Omental fat pad (tissue), 4 donors: ENCODE results near the gene PABPN1L. TPM values are rescaled to one million over a fixed set of nuclear protein-coding genes. Genes with fewer than 3 reads are reported as not detected.

Experiments used
- ATAC-seq: fragments of 150-250 bp; one replicate; pipeline ENCODE4 v1.9.1; 2016; ENCODE audit warnings: mild to moderate bottlenecking, moderate library complexity; ENCODE audit not compliant: low FRiP score
- DNase-seq: peaks from one replicate; pipeline ENCODE4 v3.0.0-alpha.2; 2019; ENCODE audit warnings: low spot score
- total RNA-seq, 4 donors: library from RNA; depleted of rRNA; stranded (reverse); fragments of >200 nt; gene quantifications; one replicate each; pipeline ENCODE4 v1.1.0, GENCODE V29; 2016
- TF ChIP-seq, protein P1 (sequence below), 3 donors: fragments of 450-650 bp; IDR thresholded peaks; one replicate each; pipeline ENCODE4 v1.5.1; 2016 to 2017; ENCODE audit warnings: antibody characterized with exemption in 3 of 3, mild to moderate bottlenecking in 3 of 3, moderate library complexity in 2 of 3

PABPN1L gene
- total RNA-seq, 4 donors from 2014 or later = not detected

DNA sequence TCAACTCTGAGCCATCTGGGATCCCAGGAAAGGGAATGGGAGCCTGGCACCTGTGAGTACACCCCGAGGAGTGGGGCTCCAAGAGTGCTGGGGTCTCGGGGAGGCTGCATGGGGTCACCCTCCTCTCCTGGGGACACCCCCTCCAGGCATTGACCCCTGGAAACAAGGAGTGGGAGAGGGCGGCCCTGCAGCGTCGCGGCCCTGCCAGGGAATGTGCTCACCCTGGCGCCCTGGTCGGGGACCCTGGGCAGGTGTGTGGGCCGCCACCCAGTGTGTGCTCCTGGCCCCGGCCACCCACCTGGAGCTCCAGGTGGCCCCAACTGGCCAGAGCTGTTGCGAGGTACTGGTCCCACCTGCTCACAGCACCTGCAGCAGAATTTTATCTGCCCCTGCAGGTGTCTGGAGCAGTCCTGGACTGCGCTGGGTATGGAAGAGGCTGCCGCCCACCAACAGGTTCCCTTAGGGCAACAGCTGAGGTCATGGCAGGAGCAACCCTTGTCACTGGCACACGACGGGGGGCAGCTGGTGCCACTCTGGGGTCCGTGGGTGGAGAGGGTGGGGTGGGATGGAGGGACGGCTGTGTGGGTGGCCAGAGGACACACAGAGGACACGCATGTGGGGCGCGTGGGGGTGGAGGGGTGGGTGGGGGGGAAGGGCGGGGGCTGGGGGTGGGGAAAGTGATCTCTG, 5.4 kb upstream of the PABPN1L start:
- TF ChIP-seq, protein P1, sequence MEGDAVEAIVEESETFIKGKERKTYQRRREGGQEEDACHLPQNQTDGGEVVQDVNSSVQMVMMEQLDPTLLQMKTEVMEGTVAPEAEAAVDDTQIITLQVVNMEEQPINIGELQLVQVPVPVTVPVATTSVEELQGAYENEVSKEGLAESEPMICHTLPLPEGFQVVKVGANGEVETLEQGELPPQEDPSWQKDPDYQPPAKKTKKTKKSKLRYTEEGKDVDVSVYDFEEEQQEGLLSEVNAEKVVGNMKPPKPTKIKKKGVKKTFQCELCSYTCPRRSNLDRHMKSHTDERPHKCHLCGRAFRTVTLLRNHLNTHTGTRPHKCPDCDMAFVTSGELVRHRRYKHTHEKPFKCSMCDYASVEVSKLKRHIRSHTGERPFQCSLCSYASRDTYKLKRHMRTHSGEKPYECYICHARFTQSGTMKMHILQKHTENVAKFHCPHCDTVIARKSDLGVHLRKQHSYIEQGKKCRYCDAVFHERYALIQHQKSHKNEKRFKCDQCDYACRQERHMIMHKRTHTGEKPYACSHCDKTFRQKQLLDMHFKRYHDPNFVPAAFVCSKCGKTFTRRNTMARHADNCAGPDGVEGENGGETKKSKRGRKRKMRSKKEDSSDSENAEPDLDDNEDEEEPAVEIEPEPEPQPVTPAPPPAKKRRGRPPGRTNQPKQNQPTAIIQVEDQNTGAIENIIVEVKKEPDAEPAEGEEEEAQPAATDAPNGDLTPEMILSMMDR (IDR thresholded peaks at IDR 0.05) = no peak
- DNase-seq (no peak), ATAC-seq (no peak)

DNA sequence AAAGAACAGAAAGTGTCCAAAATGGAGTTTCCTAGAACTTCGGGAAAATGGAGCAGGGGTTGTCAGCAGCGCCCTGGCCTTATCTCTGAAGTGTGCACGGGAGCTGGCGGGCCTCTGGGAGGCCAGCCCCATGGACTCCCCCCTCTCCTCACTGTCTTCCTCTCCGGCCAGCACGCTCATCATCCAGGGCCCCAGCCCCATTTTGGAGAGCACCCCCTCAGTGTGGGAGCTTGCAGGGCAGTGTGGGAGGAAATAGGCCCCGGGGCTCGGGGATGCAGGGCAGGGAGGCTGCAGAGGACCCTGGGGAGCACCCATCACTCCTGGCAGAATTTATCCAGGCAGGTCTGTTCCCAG, 4.9 kb upstream of the PABPN1L start:
- no peak for DNase-seq
- TF ChIP-seq, protein P1 (IDR thresholded peaks at IDR 0.05) = no peak
- no peak for ATAC-seq

DNA sequence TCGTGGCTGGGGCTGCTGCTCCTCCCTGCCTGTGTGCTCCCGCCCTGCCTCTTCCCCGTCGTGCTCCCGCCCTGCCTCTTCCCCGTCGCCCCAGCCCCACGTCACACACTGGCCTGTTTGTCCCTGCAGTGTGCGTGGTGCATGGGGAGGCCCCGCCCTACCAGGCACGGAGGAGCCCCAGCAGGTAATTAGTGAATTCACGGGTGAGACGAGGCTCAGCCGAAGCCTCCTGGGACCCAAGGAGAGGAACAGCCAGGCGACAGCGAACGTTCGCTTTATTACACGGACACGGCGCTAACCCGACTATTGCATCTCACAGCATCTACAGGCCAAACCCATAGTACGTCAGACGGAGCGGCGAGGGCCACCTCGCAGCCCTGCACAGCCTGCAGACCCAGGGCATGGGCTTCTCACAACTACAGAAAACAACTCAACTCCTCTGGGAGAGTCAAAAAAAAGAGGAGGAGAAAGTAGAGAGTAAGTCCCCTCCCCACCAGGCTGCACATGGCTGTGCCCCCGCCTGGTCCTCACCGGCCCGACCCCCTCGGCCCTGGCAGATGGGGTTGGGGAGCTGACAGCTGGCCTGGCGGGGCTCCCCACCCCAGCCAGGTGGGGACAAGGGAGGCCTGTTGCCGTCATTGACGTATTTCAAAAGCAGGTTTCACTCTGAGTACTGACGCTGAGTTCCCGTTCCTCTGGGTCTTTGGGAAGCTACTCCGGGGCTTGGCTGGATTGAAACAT, 4.3 kb upstream of the PABPN1L start:
- ATAC-seq (no peak), DNase-seq (no peak)
- TF ChIP-seq, protein P1 (IDR thresholded peaks at IDR 0.05) = no peak

DNA sequence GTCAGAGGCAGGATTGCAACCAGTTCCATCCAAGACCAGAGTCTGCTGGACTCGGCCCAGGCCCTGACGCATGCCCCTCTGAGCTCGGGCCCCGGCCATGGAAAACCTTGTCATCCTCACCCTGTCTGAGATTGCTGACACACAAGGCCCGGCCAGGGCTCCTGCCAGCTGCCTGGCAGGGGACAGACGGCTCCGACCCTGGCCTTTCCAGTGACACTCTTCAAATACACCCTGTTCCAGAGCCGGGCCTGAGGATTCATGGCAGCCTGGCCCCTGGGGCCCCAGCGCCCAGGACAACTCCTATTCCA, 3.2 kb upstream of the PABPN1L start:
- DNase-seq = no peak
- no peak for ATAC-seq
- TF ChIP-seq, protein P1 (IDR thresholded peaks at IDR 0.05) = no peak

DNA sequence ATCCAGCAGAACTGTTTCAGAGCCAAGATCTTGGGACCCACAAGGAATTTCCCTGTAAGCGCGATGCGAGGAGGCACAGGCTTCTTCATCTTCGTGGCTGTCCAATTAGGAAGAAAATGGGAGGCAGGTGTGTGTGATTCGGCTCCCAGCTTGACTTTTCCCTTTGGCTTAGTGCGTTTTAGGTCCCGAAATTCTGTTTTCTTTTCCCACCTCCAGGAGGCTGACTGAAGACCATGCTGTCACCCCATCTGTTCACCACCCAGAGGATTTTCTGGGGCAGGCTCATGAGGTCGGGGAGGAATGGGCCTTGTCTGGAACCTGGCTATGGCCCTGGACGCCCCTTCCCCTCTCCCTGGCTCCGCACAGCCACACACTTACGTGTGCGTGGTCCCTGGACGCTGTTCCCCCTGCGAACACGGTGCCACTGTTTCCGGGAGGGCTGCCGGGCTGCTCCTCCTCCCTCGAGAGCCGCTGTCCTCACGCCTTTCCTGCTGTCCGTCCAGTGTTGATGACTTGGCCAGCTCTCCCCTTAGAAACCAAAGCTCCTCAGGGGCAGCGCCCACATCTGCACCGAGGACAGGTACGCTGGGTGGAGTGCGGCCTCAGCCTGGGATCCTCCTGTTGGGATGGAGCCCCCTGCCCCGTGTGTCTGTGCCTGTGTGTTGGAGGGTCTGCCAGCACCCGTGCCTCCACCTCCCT, 2.7 kb upstream of the PABPN1L start:
- ATAC-seq (no peak), DNase-seq (no peak)
- TF ChIP-seq, protein P1 (IDR thresholded peaks at IDR 0.05) = no peak

DNA sequence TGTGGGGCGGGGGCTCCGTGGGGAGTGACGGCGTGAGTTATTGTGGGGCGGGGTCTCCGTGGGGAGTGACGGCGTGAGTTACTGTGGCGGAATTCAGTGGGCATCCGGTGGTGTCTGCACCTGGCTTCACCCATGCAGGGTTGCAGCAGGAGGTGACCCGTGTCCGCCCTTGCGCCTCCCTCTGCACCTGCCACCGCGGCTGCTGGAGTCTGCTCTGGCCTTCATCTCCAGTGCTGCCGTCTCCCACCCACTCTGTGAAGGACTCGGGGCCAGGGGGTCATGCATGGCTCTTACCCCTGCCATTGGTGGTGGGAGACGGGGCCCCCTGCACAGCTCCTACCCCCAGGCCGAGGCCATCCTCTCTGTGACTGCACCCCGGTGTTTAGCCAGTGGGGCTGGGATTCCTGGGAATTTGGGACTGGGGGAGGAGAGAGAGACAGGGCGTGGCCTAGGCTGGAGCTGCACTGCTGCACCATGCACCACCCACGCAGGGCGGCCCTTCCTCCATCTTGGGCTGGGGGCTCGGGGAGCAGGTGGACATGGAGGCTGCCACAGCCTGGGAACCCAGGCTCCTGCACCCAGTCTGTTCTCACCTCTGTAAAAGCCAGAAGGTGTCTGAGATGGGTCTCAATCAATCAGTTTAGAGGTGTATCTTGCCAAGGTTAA, 1.3 kb upstream of the PABPN1L start:
- TF ChIP-seq, protein P1 (IDR thresholded peaks at IDR 0.05) = no peak
- DNase-seq = no peak
- ATAC-seq = no peak
